ENCODE results near the gene RAP1GDS1.

The RAP1GDS1 gene

GRCh38 chr4:98485816-98486345 lies 224.7 kb downstream of the RAP1GDS1 start:
- TF ChIP-seq, protein P1, sequence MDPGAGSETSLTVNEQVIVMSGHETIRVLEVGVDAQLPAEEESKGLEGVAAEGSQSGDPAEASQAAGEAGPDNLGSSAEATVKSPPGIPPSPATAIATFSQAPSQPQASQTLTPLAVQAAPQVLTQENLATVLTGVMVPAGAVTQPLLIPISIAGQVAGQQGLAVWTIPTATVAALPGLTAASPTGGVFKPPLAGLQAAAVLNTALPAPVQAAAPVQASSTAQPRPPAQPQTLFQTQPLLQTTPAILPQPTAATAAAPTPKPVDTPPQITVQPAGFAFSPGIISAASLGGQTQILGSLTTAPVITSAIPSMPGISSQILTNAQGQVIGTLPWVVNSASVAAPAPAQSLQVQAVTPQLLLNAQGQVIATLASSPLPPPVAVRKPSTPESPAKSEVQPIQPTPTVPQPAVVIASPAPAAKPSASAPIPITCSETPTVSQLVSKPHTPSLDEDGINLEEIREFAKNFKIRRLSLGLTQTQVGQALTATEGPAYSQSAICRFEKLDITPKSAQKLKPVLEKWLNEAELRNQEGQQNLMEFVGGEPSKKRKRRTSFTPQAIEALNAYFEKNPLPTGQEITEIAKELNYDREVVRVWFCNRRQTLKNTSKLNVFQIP (CRISPR knock-in tag; IDR thresholded peaks at IDR 0.05; ENCODE audit: borderline replicate concordance, low read depth) = no peak
- TF ChIP-seq ESRRG (CRISPR knock-in tag; IDR thresholded peaks at IDR 0.05) (no peak), TSHZ2 (CRISPR knock-in tag; IDR thresholded peaks at IDR 0.05) (no peak), SNAI2 (CRISPR knock-in tag; IDR thresholded peaks at IDR 0.05) (no peak), TCF4 (CRISPR knock-in tag; IDR thresholded peaks at IDR 0.05; ENCODE audit: borderline replicate concordance) (no peak), RARB (CRISPR knock-in tag; IDR thresholded peaks at IDR 0.05) (no peak), ZNF565 (CRISPR knock-in tag; conservative IDR thresholded peaks at IDR 0.05; ENCODE audit: low read depth) (no peak), GLIS3 (CRISPR knock-in tag; IDR thresholded peaks at IDR 0.05) (no peak), ARNTL (CRISPR knock-in tag; IDR thresholded peaks at IDR 0.05; ENCODE audit: borderline replicate concordance, low read depth) (no peak), ZNF70 (CRISPR knock-in tag; IDR thresholded peaks at IDR 0.05) (no peak), ZC3H10 (CRISPR knock-in tag; IDR thresholded peaks at IDR 0.05) (no peak)
- TF ChIP-seq, protein P2, sequence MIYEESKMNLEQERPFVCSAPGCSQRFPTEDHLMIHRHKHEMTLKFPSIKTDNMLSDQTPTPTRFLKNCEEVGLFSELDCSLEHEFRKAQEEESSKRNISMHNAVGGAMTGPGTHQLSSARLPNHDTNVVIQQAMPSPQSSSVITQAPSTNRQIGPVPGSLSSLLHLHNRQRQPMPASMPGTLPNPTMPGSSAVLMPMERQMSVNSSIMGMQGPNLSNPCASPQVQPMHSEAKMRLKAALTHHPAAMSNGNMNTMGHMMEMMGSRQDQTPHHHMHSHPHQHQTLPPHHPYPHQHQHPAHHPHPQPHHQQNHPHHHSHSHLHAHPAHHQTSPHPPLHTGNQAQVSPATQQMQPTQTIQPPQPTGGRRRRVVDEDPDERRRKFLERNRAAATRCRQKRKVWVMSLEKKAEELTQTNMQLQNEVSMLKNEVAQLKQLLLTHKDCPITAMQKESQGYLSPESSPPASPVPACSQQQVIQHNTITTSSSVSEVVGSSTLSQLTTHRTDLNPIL (CRISPR knock-in tag; IDR thresholded peaks at IDR 0.05; ENCODE audit: low read depth) = no peak
- TF ChIP-seq, protein P3, sequence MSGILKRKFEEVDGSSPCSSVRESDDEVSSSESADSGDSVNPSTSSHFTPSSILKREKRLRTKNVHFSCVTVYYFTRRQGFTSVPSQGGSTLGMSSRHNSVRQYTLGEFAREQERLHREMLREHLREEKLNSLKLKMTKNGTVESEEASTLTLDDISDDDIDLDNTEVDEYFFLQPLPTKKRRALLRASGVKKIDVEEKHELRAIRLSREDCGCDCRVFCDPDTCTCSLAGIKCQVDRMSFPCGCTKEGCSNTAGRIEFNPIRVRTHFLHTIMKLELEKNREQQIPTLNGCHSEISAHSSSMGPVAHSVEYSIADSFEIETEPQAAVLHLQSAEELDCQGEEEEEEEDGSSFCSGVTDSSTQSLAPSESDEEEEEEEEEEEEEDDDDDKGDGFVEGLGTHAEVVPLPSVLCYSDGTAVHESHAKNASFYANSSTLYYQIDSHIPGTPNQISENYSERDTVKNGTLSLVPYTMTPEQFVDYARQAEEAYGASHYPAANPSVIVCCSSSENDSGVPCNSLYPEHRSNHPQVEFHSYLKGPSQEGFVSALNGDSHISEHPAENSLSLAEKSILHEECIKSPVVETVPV (CRISPR knock-in tag; IDR thresholded peaks at IDR 0.05) = no peak
- ATAC-seq = no peak

- TF ChIP-seq ZC3H10 (CRISPR knock-in tag; IDR thresholded peaks at IDR 0.05) (no peak), OSR1 (CRISPR knock-in tag; IDR thresholded peaks at IDR 0.05) (no peak), RARB (CRISPR knock-in tag; IDR thresholded peaks at IDR 0.05) (no peak)
- ATAC-seq = no peak
Measured at GRCh38 chr4:98490251-98490650, 229.1 kb downstream of the RAP1GDS1 start.

GRCh38 chr4:98491899-98492559 lies 230.8 kb downstream of the RAP1GDS1 start:
- TF ChIP-seq ESRRG (CRISPR knock-in tag; IDR thresholded peaks at IDR 0.05) (no peak), CSDC2 (CRISPR knock-in tag; IDR thresholded peaks at IDR 0.05) (no peak), PPARA (CRISPR knock-in tag; IDR thresholded peaks at IDR 0.05; ENCODE audit: borderline replicate concordance) (no peak), ZNF8 (CRISPR knock-in tag; IDR thresholded peaks at IDR 0.05) (no peak), ZC3H10 (CRISPR knock-in tag; IDR thresholded peaks at IDR 0.05) (no peak), ZFP30 (CRISPR knock-in tag; IDR thresholded peaks at IDR 0.05) (no peak), TSHZ2 (CRISPR knock-in tag; IDR thresholded peaks at IDR 0.05) (no peak)
- ATAC-seq = peak; percentile 73

Data from SK-N-SH treated with all-trans-retinoic acid at 6 μM for 48 hours (cell line).